Right lobe of liver (tissue), 6 donors: ENCODE measurements around the gene BMP2. TPM values are rescaled to one million over a fixed set of nuclear protein-coding genes. Genes with fewer than 3 reads are reported as not detected.

Source experiments
- ATAC-seq, 4 donors: fragments of 200-7000 bp; cut with Tn5 transposase; one replicate each; pipeline ENCODE4 v1.9.1; 2020; ENCODE audit warnings: mild to moderate bottlenecking in 4 of 4, moderate library complexity in 4 of 4
- DNase-seq, 3 donors: peaks; one replicate each; pipeline ENCODE4 v3.0.0-alpha.2; 2020
- H3K27ac ChIP-seq, 3 donors: fragments of 200-600 bp; one replicate each; pipeline ENCODE4 v1.8.0; 2022
- H3K27me3 ChIP-seq, 2 donors: fragments of 200-600 bp; one replicate each; pipeline ENCODE4 v1.8.0; 2022
- H3K36me3 ChIP-seq, 4 donors: fragments of 200-600 bp; sonication (generic) in 1 of 4; one replicate each; pipeline versions ENCODE4 v1.5.1 to v1.8.0; 2017 to 2022; ENCODE audit warnings: control low read depth in 1 of 4
- H3K4me1 ChIP-seq, 4 donors: fragments of 200-600 bp; sonication (generic) in 1 of 4; one replicate each; pipeline versions ENCODE4 v1.5.1 to v1.8.0; 2017 to 2022; ENCODE audit warnings: control low read depth in 1 of 4
- H3K4me3 ChIP-seq, 3 donors: fragments of 200-600 bp; one replicate each; pipeline ENCODE4 v1.8.0; 2022
- H3K9me3 ChIP-seq, 4 donors: fragments of 200-600 bp; sonication (generic) in 1 of 4; one replicate each; pipeline versions ENCODE4 v1.5.1 to v1.8.0; 2017 to 2022; ENCODE audit warnings: control low read depth in 1 of 4
- CTCF ChIP-seq, 4 donors: fragments of 200-600 bp in 3 of 4; fragments of 450-650 bp in 1 of 4; IDR thresholded peaks; one replicate each; pipeline versions ENCODE4 v1.5.1 to v1.8.0; 2016 to 2022; ENCODE audit warnings: antibody characterized with exemption in 4 of 4, mild to moderate bottlenecking in 2 of 4
- POLR2A ChIP-seq: fragments of 450-650 bp; IDR thresholded peaks from one replicate; pipeline ENCODE4 v1.6.1; 2017; ENCODE audit warnings: antibody characterized with exemption, mild to moderate bottlenecking
- WGBS: methylation state at CpG from one replicate; pipeline ENCODE4 v1.1.6; 2018; ENCODE audit warnings: low coverage, low lambda C conversion rate; ENCODE audit not compliant: insufficient coverage; ENCODE audit errors: missing lambda C conversion rate; 5-methylcytosine and 5-hydroxymethylcytosine counted together
- intact Hi-C, 2 donors: fragments of 100-400 bp; cut with DNase I; formaldehyde crosslinking; loops; one replicate each; pipeline versions ENCODE4 v1.11.2 to v1.14.1; 2022
- total RNA-seq, 6 experiments: library from RNA; depleted of rRNA in 2 of 6; stranded (reverse); fragments of >200 nt in 2 of 6; fragmentation: NEBNext Ultra II Directional in 3 of 6; extraction: Animal tissue kit (Norgen Biotek cat#: 25700) in 3 of 6; gene quantifications; one replicate each; pipeline versions ENCODE4 v1.1.0 to v1.2.4, GENCODE V29; 2016 to 2023
- donor health status: DM: no; HTN: yes; CAD: no.
- donor health status: DM: no; HTN: no; CAD: no.
- donor health status: DM: no; HTN: no; CAD: no.
- donor health status: DM: no; HTN: yes; CAD: no.
- donor health status: DM: no; HTN: yes; CAD: no.

Gene BMP2
- total RNA-seq, 6 experiments from 2014 or later: 1.4 to 9.3 (median 4.9) TPM

- intact Hi-C loops: no loop called here
- WGBS: 65% methylated on average over 4 of the region's 4 CpGs
- Histone ChIP-seq H3K4me3 (no peak overlapping the region), H3K4me1 (peaks cover 0 to 4% (median under 1%) of the 10 kb centered on the region in 4 donors), H3K9me3 (no peaks in the 10 kb centered on the region), H3K36me3 (no peaks in the 10 kb centered on the region), H3K27ac (no peak overlapping the region), H3K27me3 (no peaks in the 10 kb centered on the region)
- DNase-seq: no peak
- peak in 1 of 4 donors; percentile 38 for ATAC-seq
- TF ChIP-seq POLR2A: no peak
- no peak for TF ChIP-seq CTCF (IDR thresholded peaks at IDR 0.05)
Measured at GRCh38 chr20:6744805-6745204, 22.7 kb upstream of the BMP2 start.

- Histone ChIP-seq H3K27me3 (no peaks in the 10 kb centered on the region), H3K36me3 (no peaks in the 10 kb centered on the region), H3K4me1 (no peaks in the 10 kb centered on the region), H3K27ac (no peak overlapping the region), H3K4me3 (no peak overlapping the region), H3K9me3 (peaks cover 0 to 4% (median 0%) of the 10 kb centered on the region in 4 donors)
- TF ChIP-seq CTCF (IDR thresholded peaks at IDR 0.05) (no peak), POLR2A (no peak)
- WGBS: 62% methylated on average over 6 of the region's 6 CpGs
- no peak for DNase-seq
- intact Hi-C loops: no loop called here
- ATAC-seq: no peak
Measured at GRCh38 chr20:6746901-6747609, 20.4 kb upstream of the BMP2 start.

GRCh38 chr20:6750438-6750837 is 17.0 kb upstream of the BMP2 start:
- H3K4me3 ChIP-seq: no peak overlapping the region
- TF ChIP-seq POLR2A: no peak
- TF ChIP-seq CTCF (IDR thresholded peaks at IDR 0.05): no peak
- no peaks in the 10 kb centered on the region for H3K36me3 ChIP-seq
- DNase-seq (no peak), ATAC-seq (no peak)
- no peaks in the 10 kb centered on the region for H3K4me1 ChIP-seq
- intact Hi-C loops: no loop called here
- H3K27me3 ChIP-seq: no peaks in the 10 kb centered on the region
- H3K27ac ChIP-seq: no peak overlapping the region
- H3K9me3 ChIP-seq: peaks cover 0 to 4% (median 0%) of the 10 kb centered on the region in 4 donors

- H3K27me3 ChIP-seq: no peaks in the 10 kb centered on the region
- no peaks in the 10 kb centered on the region for H3K9me3 ChIP-seq
- WGBS: 52% methylated on average over 4 of the region's 4 CpGs
- no peaks in the 10 kb centered on the region for H3K4me1 ChIP-seq
- intact Hi-C loops: no loop called here
- no peak overlapping the region for H3K4me3 ChIP-seq
- DNase-seq (no peak), ATAC-seq (no peak)
- H3K27ac ChIP-seq: no peak overlapping the region
- TF ChIP-seq CTCF (IDR thresholded peaks at IDR 0.05): no peak
- no peak for TF ChIP-seq POLR2A
- H3K36me3 ChIP-seq: no peaks in the 10 kb centered on the region
Measured at GRCh38 chr20:6756693-6757595, 10.5 kb upstream of the BMP2 start.
